H1 (cell line): ENCODE measurements around the gene FCGR2B. TPM values are rescaled to one million over a fixed set of nuclear protein-coding genes. Genes with fewer than 3 reads are reported as not detected.

Source experiments
- CTCF ChIA-PET: fragments of 300-600 bp; sonication (Branson Sonifier 250); formaldehyde crosslinking; loops from one replicate; lab custom pipeline; 2021; ENCODE audit not compliant: partially characterized antibody; lab: Charles Lee
- POLR2A ChIA-PET: fragments of 300-600 bp; sonication (Branson Sonifier 250); formaldehyde crosslinking; loops from one replicate; lab custom pipeline; 2021; ENCODE audit warnings: inconsistent platforms; ENCODE audit not compliant: partially characterized antibody; lab: Charles Lee
- DNase-seq, 2 experiments: peaks; one replicate each; pipeline versions ENCODE4 v3.0.0 to v3.0.0-alpha.2; 2010 to 2022; ENCODE audit warnings: low spot score in 2 of 2, low read depth in 1 of 2, mixed read lengths in 1 of 2
- FAIRE-seq: peaks from 2 replicates; lab custom pipeline; 2011; peaks lifted over from hg19 to GRCh38; lab: Jason Lieb, UNC
- H2AFZ ChIP-seq: 2 replicates; pipeline ENCODE4 v1.8.1; 2012; ENCODE audit warnings: low read length, inconsistent platforms
- H2AK5ac ChIP-seq: 2 replicates; pipeline ENCODE4 v1.6.1; 2013; ENCODE audit warnings: low read depth, low read length
- H2BK120ac ChIP-seq: replicated peaks from 2 replicates; pipeline ENCODE3; 2013; ENCODE audit warnings: low read depth, low read length, inconsistent platforms
- H2BK12ac ChIP-seq: 2 replicates; pipeline ENCODE4 v1.6.1; 2013; ENCODE audit warnings: low read depth, low read length
- H2BK15ac ChIP-seq: 2 replicates; pipeline ENCODE4 v1.6.1; 2013; ENCODE audit warnings: low read length
- H2BK20ac ChIP-seq: 2 replicates; pipeline ENCODE4 v1.6.1; 2013; ENCODE audit warnings: low read length
- H2BK5ac ChIP-seq: 2 replicates; pipeline ENCODE4 v1.6.1; 2013; ENCODE audit warnings: low read depth, low read length
- H3K14ac ChIP-seq: 2 replicates; pipeline ENCODE4 v1.6.1; 2013; ENCODE audit warnings: inconsistent platforms; ENCODE audit not compliant: insufficient read length
- H3K18ac ChIP-seq: 2 replicates; pipeline ENCODE4 v1.6.1; 2013; ENCODE audit warnings: low read length; ENCODE audit errors: extremely low read depth
- H3K23ac ChIP-seq: 2 replicates; pipeline ENCODE4 v1.6.1; 2013; ENCODE audit warnings: inconsistent platforms; ENCODE audit not compliant: insufficient read length
- H3K23me2 ChIP-seq: 2 replicates; pipeline ENCODE4 v1.6.1; 2013; ENCODE audit warnings: low read depth, low read length
- H3K27ac ChIP-seq: 2 replicates; pipeline ENCODE4 v1.6.1; 2011; ENCODE audit warnings: low read depth, low read length, inconsistent platforms
- H3K27me3 ChIP-seq, 4 experiments: replicated peaks in 1 of 4; 1 replicate in 1 of 4; 2 replicates in 3 of 4; pipeline versions ENCODE4 v1.6.1 to v1.8.1; 2011 to 2013; ENCODE audit warnings: low read length in 3 of 4, mild to moderate bottlenecking in 3 of 4, inconsistent platforms in 2 of 4, mixed read lengths in 2 of 4, moderate library complexity in 1 of 4; ENCODE audit not compliant: control insufficient read depth in 3 of 4, insufficient read depth in 3 of 4; ENCODE audit errors: extremely low read depth in 1 of 4
- H3K36me3 ChIP-seq, 4 experiments: 2 replicates each; pipeline versions ENCODE4 v1.6.1 to v1.8.1; 2011 to 2013; ENCODE audit warnings: mild to moderate bottlenecking in 4 of 4, low read length in 3 of 4, moderate library complexity in 2 of 4, control low read depth in 1 of 4, inconsistent platforms in 1 of 4; ENCODE audit not compliant: insufficient read depth in 4 of 4, control insufficient read depth in 2 of 4
- H3K4ac ChIP-seq: replicated peaks from 2 replicates; pipeline ENCODE3; 2013; ENCODE audit warnings: low read length, low read depth, mixed read lengths, inconsistent platforms; ENCODE audit not compliant: insufficient read length
- H3K4me1 ChIP-seq, 4 experiments: replicated peaks in 1 of 4; 1 replicate in 1 of 4; 2 replicates in 3 of 4; pipeline versions ENCODE4 v1.6.1 to v1.8.1; 2011 to 2013; ENCODE audit warnings: low read length in 3 of 4, inconsistent platforms in 2 of 4, mixed read lengths in 1 of 4; ENCODE audit not compliant: insufficient read depth in 4 of 4, control insufficient read depth in 3 of 4
- H3K4me2 ChIP-seq, 2 experiments: 2 replicates each; pipeline versions ENCODE4 v1.6.1 to v1.8.1; 2011 to 2013; ENCODE audit warnings: low read depth in 2 of 2, low read length in 2 of 2, control low read depth in 1 of 2, inconsistent platforms in 1 of 2, mild to moderate bottlenecking in 1 of 2; ENCODE audit not compliant: insufficient read depth in 1 of 2
- H3K4me3 ChIP-seq, 4 experiments: fragments of 200-600, 300-600 bp in 1 of 4; sonication (generic), shearing (Covaris generic), sonication (Bioruptor Twin) in 1 of 4; 2 replicates each; pipeline versions ENCODE4 v1.5.1 to v1.8.1; 2011 to 2016; ENCODE audit warnings: low read length in 4 of 4, low read depth in 3 of 4, control low read depth in 2 of 4, inconsistent platforms in 2 of 4, mild to moderate bottlenecking in 2 of 4, mixed read lengths in 1 of 4, moderate library complexity in 1 of 4; ENCODE audit not compliant: insufficient read depth in 2 of 4; ENCODE audit errors: extremely low read depth in 1 of 4
- H3K56ac ChIP-seq: replicated peaks from 2 replicates; pipeline ENCODE3; 2013; ENCODE audit warnings: low read depth, mild to moderate bottlenecking, mixed read lengths, low read length, inconsistent platforms; ENCODE audit not compliant: insufficient read length
- H3K79me1 ChIP-seq: 2 replicates; pipeline ENCODE4 v1.6.1; 2013; ENCODE audit warnings: low read depth, low read length, control low read depth
- H3K79me2 ChIP-seq, 2 experiments: 2 replicates each; pipeline versions ENCODE4 v1.6.1 to v1.8.1; 2012 to 2013; ENCODE audit warnings: low read length in 2 of 2, mild to moderate bottlenecking in 2 of 2, inconsistent platforms in 1 of 2; ENCODE audit not compliant: insufficient read depth in 2 of 2, control insufficient read depth in 1 of 2
- H3K9ac ChIP-seq, 4 experiments: replicated peaks in 1 of 4; 1 replicate in 1 of 4; 2 replicates in 3 of 4; pipeline versions ENCODE4 v1.6.1 to v1.8.1; 2011 to 2013; ENCODE audit warnings: low read depth in 3 of 4, low read length in 3 of 4, control low read depth in 2 of 4, mild to moderate bottlenecking in 2 of 4, moderate library complexity in 2 of 4, inconsistent platforms in 1 of 4; ENCODE audit errors: extremely low read depth in 1 of 4
- H3K9me3 ChIP-seq, 2 experiments: 2 replicates each; pipeline versions ENCODE4 v1.6.1 to v1.8.1; 2012 to 2013; ENCODE audit warnings: mild to moderate bottlenecking in 2 of 2, moderate library complexity in 2 of 2, control low read depth in 1 of 2, inconsistent platforms in 1 of 2, low read depth in 1 of 2, low read length in 1 of 2, mixed read lengths in 1 of 2; ENCODE audit not compliant: insufficient read depth in 2 of 2
- H4K20me1 ChIP-seq, 2 experiments: replicated peaks in 1 of 2; 2 replicates each; pipeline versions ENCODE3 to v1.8.1; 2011 to 2013; ENCODE audit warnings: inconsistent platforms in 2 of 2, low read length in 2 of 2, mild to moderate bottlenecking in 1 of 2; ENCODE audit not compliant: insufficient read depth in 2 of 2, control insufficient read depth in 1 of 2
- H4K5ac ChIP-seq: 2 replicates; pipeline ENCODE4 v1.6.1; 2013; ENCODE audit warnings: low read length, low read depth, mixed read lengths, inconsistent platforms; ENCODE audit not compliant: insufficient read length
- H4K8ac ChIP-seq: 2 replicates; pipeline ENCODE4 v1.8.0; 2013; ENCODE audit warnings: mild to moderate bottlenecking, moderate library complexity, low read length, inconsistent platforms; ENCODE audit not compliant: insufficient read depth; ENCODE audit errors: extremely low read depth
- H4K91ac ChIP-seq: replicated peaks from 2 replicates; pipeline ENCODE3; 2013; ENCODE audit warnings: low read length, mixed read lengths, inconsistent platforms; ENCODE audit not compliant: insufficient read length
- CHD2 ChIP-seq: IDR thresholded peaks from 2 replicates; pipeline ENCODE4 v1.6.1; 2012; ENCODE audit warnings: low read length, improper control_type of control experiment
- CREB1 ChIP-seq: IDR thresholded peaks from 2 replicates; pipeline ENCODE4 v1.6.1; 2012; ENCODE audit warnings: inconsistent platforms
- CTBP2 ChIP-seq: IDR thresholded peaks from 2 replicates; pipeline ENCODE4 v1.7.0; 2011; ENCODE audit warnings: borderline replicate concordance, mild to moderate bottlenecking, moderate library complexity, mixed read lengths, low read length; ENCODE audit not compliant: insufficient read depth, insufficient read length
- KDM1A ChIP-seq: fragments of 200-600, 300-600 bp; sonication (generic); IDR thresholded peaks from 2 replicates; pipeline ENCODE4 v1.7.1; 2016; ENCODE audit warnings: mild to moderate bottlenecking, low read length, borderline replicate concordance
- MAX ChIP-seq: IDR thresholded peaks from 2 replicates; pipeline ENCODE4 v1.6.1; 2012; ENCODE audit warnings: inconsistent platforms
- POLR2AphosphoS5 ChIP-seq: IDR thresholded peaks from 2 replicates; pipeline ENCODE4 v1.6.1; 2011; ENCODE audit warnings: low read depth, low read length
- RNF2 ChIP-seq: fragments of 200-900, 300-1000 bp; sonication (generic); IDR thresholded peaks from 2 replicates; pipeline ENCODE4 v1.7.1; 2016; ENCODE audit warnings: borderline replicate concordance, low read depth, mild to moderate bottlenecking, antibody characterized with exemption, low read length; ENCODE audit not compliant: poor library complexity, severe bottlenecking; ENCODE audit errors: missing control alignments
- SIRT6 ChIP-seq: IDR thresholded peaks from one replicate; pipeline ENCODE4 v1.7.1; 2012; ENCODE audit warnings: low read length, inconsistent platforms
- SP2 ChIP-seq: IDR thresholded peaks from 2 replicates; pipeline ENCODE4 v1.6.1; 2012; ENCODE audit warnings: mild to moderate bottlenecking, low read length, inconsistent platforms
- TBP ChIP-seq: IDR thresholded peaks from 2 replicates; pipeline ENCODE4 v1.6.1; 2011; ENCODE audit warnings: low read depth, low read length, improper control_type of control experiment
- YY1 ChIP-seq: IDR thresholded peaks from 2 replicates; pipeline ENCODE4 v1.6.1; 2011; ENCODE audit warnings: low read depth, mild to moderate bottlenecking, low read length
- WGBS, 2 experiments: shearing (Covaris generic) in 1 of 2; methylation state at CpG; one replicate each; pipeline versions ENCODE4 v1.1.6 to v1.1.7; 2013 to 2015; ENCODE audit warnings: low lambda C conversion rate in 2 of 2, mixed read lengths in 2 of 2, inconsistent platforms in 1 of 2, low coverage in 1 of 2, missing lambda C conversion rate in 1 of 2; ENCODE audit not compliant: insufficient replicate concordance in 2 of 2, insufficient coverage in 1 of 2, insufficient read length in 1 of 2; ENCODE audit errors: extremely low coverage in 1 of 2, missing lambda C conversion rate in 1 of 2; 5-methylcytosine and 5-hydroxymethylcytosine counted together
- polyA plus RNA-seq, 7 experiments: library from polyadenylated mRNA; depleted of rRNA in 3 of 7; stranded (reverse) in 5 of 7; unstranded in 2 of 7; fragments of >200 nt in 5 of 7; fragments of 200-250 nt in 2 of 7; gene quantifications; 1 replicate in 5 of 7; 2 replicates in 1 of 7; 4 replicates in 1 of 7; pipeline versions ENCODE4 v1.2.1 to v1.2.3, GENCODE V29; 2011 to 2013; ENCODE audit warnings: missing spikeins in 2 of 7, mixed read lengths in 2 of 7
- total RNA-seq: library from RNA; stranded (reverse); fragmentation: NEBNext Ultra II Directional; extraction: Animal tissue kit (Norgen Biotek cat#: 25700); gene quantifications from 2 replicates; pipeline ENCODE4 v1.2.1, GENCODE V29; 2021

FCGR2B gene
- total and polyA plus RNA-seq, 2 of the 8 experiments (the other 6 are each of a cell fraction or from before 2014, with no cell fraction given) = 0.05 TPM; not detected in 1

GRCh38 chr1:161720956-161721737 is 58.2 kb downstream of the FCGR2B start, which contains the start of gene FCRLB:
FCRLB (plus strand) TSS chr1:161721544; CDS start chr1:161722673, 1,129 bp downstream.
- POLR2A ChIA-PET = no interaction called here
- H4K20me1 ChIP-seq = no peaks in the 10 kb centered on the region
- no peak within 1 kb of the TSS for H3K23ac ChIP-seq
- peaks cover 6% of the 10 kb centered on the region for H3K23me2 ChIP-seq
- no peak for FAIRE-seq
- H2AK5ac ChIP-seq = no peak within 1 kb of the TSS
- no peak within 1 kb of the TSS for H4K8ac ChIP-seq
- H2BK5ac ChIP-seq = no peak within 1 kb of the TSS
- no peak within 1 kb of the TSS for H2BK120ac ChIP-seq
- no peak within 1 kb of the TSS for H3K14ac ChIP-seq
- no peak within 1 kb of the TSS for H4K5ac ChIP-seq
- no peak within 1 kb of the TSS for H3K18ac ChIP-seq
- 60% methylated on average over 3 of the region's 4 CpGs; no CpG with 5 or more reads in 1 of the 2 experiments for WGBS, 2 experiments
- H3K4ac ChIP-seq = no peak within 1 kb of the TSS
- H3K36me3 ChIP-seq = no peaks in the 10 kb centered on the region
- H3K27me3 ChIP-seq = peaks cover 12 to 18% (median 16%) of the 10 kb centered on the region in 4 experiments
- no peak within 1 kb of the TSS; the same call in 1 of the 2 replicates for H2BK12ac ChIP-seq
- no peak within 1 kb of the TSS for H2BK20ac ChIP-seq
- H3K56ac ChIP-seq = no peak within 1 kb of the TSS
- no peak within 1 kb of the TSS for H3K27ac ChIP-seq
- H3K9me3 ChIP-seq = no peaks in the 10 kb centered on the region
- CTCF ChIA-PET = no interaction called here
- H3K9ac ChIP-seq = no peak within 1 kb of the TSS
- H2BK15ac ChIP-seq = no peak within 1 kb of the TSS
- H2AFZ ChIP-seq = no peak within 1 kb of the TSS
- no peak within 1 kb of the TSS for H4K91ac ChIP-seq
- DNase-seq = no peak
- no peak within 1 kb of the TSS for H3K4me3 ChIP-seq
- H3K79me2 ChIP-seq = no peaks in the 10 kb centered on the region
- no peak within 1 kb of the TSS for H3K4me2 ChIP-seq
- H3K79me1 ChIP-seq = no peaks in the 10 kb centered on the region
- H3K4me1 ChIP-seq = peaks cover 0 to 3% (median 3%) of the 10 kb centered on the region in 4 experiments; a peak in 5 of 7 replicates
- no peak for TF ChIP-seq SP2
- no peak for TF ChIP-seq MAX
- TF ChIP-seq YY1 = no peak
- TF ChIP-seq CTBP2 = no peak
- no peak for TF ChIP-seq RNF2
- no peak for TF ChIP-seq CREB1
- TF ChIP-seq CHD2 = no peak
- no peak for TF ChIP-seq KDM1A
- TF ChIP-seq POLR2AphosphoS5 = no peak
- no peak for TF ChIP-seq SIRT6
- TF ChIP-seq TBP = no peak
